ENCODE measurements around the gene TRPV2.

- TF ChIP-seq POLR2A (IDR thresholded peaks at IDR 0.05; ENCODE audit: low read depth, low read length) (no peak), POLR2AphosphoS5 (IDR thresholded peaks at IDR 0.05; ENCODE audit: low read depth, low read length) (no peak)
Measured at GRCh38 chr17:16429083-16429482, 13.7 kb downstream of the TRPV2 start.
